ENCODE measurements around the gene APOL4.

Gene APOL4

GRCh38 chr22:36171941-36172340 lies 29.7 kb downstream of the APOL4 start:
- Histone ChIP-seq H3K4me3 (ENCODE audit: low read depth in 1 of 2, low read length in 1 of 2) (no peak overlapping the region), H3K4me1 (ENCODE audit: control insufficient read depth in 1 of 2, insufficient read depth in 1 of 2, low read depth in 1 of 2, low read length in 1 of 2) (no peaks in the 10 kb centered on the region), H3K9me3 (no peaks in the 10 kb centered on the region), H3K27ac (no peak overlapping the region), H3K27me3 (no peaks in the 10 kb centered on the region), H3K36me3 (no peaks in the 10 kb centered on the region)
- no peak for TF ChIP-seq CTCF (IDR thresholded peaks at IDR 0.05)

GRCh38 chr22:36166518-36167220 lies 34.9 kb downstream of the APOL4 start:
- peaks cover 6% of the 10 kb centered on the region for H3K27me3 ChIP-seq
- H3K4me3 ChIP-seq (ENCODE audit: low read depth in 1 of 2, low read length in 1 of 2): no peak overlapping the region
- no peaks in the 10 kb centered on the region for H3K9me3 ChIP-seq
- no peak for TF ChIP-seq CTCF (IDR thresholded peaks at IDR 0.05)
- H3K36me3 ChIP-seq: no peaks in the 10 kb centered on the region
- no peak overlapping the region for H3K27ac ChIP-seq
- H3K4me1 ChIP-seq (ENCODE audit: control insufficient read depth in 1 of 2, insufficient read depth in 1 of 2, low read depth in 1 of 2, low read length in 1 of 2): peaks cover 0 to 6% of the 10 kb centered on the region in 2 experiments

- Histone ChIP-seq H3K4me1 (ENCODE audit: control insufficient read depth in 1 of 2, insufficient read depth in 1 of 2, low read depth in 1 of 2, low read length in 1 of 2) (peaks cover 0 to 6% of the 10 kb centered on the region in 2 experiments), H3K36me3 (no peaks in the 10 kb centered on the region), H3K27ac (no peak overlapping the region), H3K27me3 (peaks cover 6% of the 10 kb centered on the region), H3K4me3 (ENCODE audit: low read depth in 1 of 2, low read length in 1 of 2) (no peak overlapping the region), H3K9me3 (no peaks in the 10 kb centered on the region)
- no peak for TF ChIP-seq CTCF (IDR thresholded peaks at IDR 0.05)
Measured at GRCh38 chr22:36166086-36166485, 35.5 kb downstream of the APOL4 start.

GRCh38 chr22:36165141-36165540 lies 36.5 kb downstream of the APOL4 start:
- Histone ChIP-seq H3K27me3 (peaks cover 6% of the 10 kb centered on the region), H3K36me3 (no peaks in the 10 kb centered on the region), H3K9me3 (no peaks in the 10 kb centered on the region), H3K4me3 (ENCODE audit: low read depth in 1 of 2, low read length in 1 of 2) (no peak overlapping the region), H3K27ac (no peak overlapping the region), H3K4me1 (ENCODE audit: control insufficient read depth in 1 of 2, insufficient read depth in 1 of 2, low read depth in 1 of 2, low read length in 1 of 2) (peaks cover 0 to 11% of the 10 kb centered on the region in 2 experiments)
- TF ChIP-seq CTCF (IDR thresholded peaks at IDR 0.05): no peak

- Histone ChIP-seq H3K4me3 (ENCODE audit: low read depth in 1 of 2, low read length in 1 of 2) (no peak overlapping the region), H3K36me3 (no peaks in the 10 kb centered on the region), H3K9me3 (no peaks in the 10 kb centered on the region), H3K27ac (no peak overlapping the region), H3K4me1 (ENCODE audit: control insufficient read depth in 1 of 2, insufficient read depth in 1 of 2, low read depth in 1 of 2, low read length in 1 of 2) (peaks cover 0 to 12% of the 10 kb centered on the region in 2 experiments), H3K27me3 (peaks cover 6% of the 10 kb centered on the region)
- TF ChIP-seq CTCF (IDR thresholded peaks at IDR 0.05): no peak
Measured at GRCh38 chr22:36164621-36165020, 37.0 kb downstream of the APOL4 start.
